ENCODE data around the gene IKBKG.

DNA sequence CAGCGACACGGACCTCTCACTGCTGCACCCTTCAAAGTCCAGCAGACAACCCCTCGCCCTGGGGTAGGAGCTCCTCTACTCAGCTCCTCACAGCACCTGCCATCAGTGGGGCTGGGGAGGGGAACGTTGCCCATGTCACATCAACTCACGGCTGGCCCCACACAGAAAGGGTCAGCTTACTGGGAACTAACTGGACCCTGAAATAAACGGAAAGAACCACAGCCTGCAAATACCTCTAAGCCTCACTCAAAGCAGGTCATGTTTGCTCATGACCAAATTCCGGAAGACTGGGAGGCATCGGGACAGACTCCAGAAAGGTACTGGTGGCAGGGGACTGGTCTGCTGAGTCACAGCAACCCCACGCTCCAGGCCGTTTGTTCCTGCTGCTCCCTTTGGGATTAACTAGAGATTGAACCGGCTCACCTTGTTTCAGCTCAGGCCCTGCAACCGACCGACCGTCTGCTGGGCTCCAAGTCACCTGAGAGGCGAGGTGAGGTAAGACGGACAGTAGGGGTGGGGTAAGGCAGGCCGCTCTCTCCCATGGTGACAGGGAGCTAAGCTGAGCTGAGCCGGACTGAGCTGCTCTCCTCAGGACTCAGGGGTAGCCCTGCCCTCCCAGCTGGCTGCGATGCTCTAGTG lies 6.4 kb upstream of the IKBKG start:
- TF ChIP-seq POLR2A (IDR thresholded peaks at IDR 0.05), result no peak
- no peak for TF ChIP-seq POLR2AphosphoS5 (IDR thresholded peaks at IDR 0.05)
